Liver (tissue), 9 donors: ENCODE data around the gene KDM4C. TPM values are rescaled to one million over a fixed set of nuclear protein-coding genes. Genes with fewer than 3 reads are reported as not detected.

Experiments used
- DNase-seq: peaks from one replicate; pipeline ENCODE4 v3.0.0-alpha.2; 2017; ENCODE audit warnings: low spot score
- H3K27ac ChIP-seq, 2 donors: one replicate each; pipeline ENCODE4 v1.7.0; 2013; ENCODE audit warnings: inconsistent platforms in 2 of 2, low read length in 2 of 2, control low read depth in 1 of 2, low read depth in 1 of 2, mild to moderate bottlenecking in 1 of 2
- H3K27me3 ChIP-seq, 4 donors: one replicate each; pipeline versions ENCODE4 v1.6.1 to v1.7.0; 2013; ENCODE audit warnings: low read length in 3 of 4, inconsistent platforms in 1 of 4, mild to moderate bottlenecking in 1 of 4, moderate library complexity in 1 of 4; ENCODE audit not compliant: control insufficient read depth in 4 of 4, insufficient read depth in 4 of 4
- H3K36me3 ChIP-seq, 4 donors: one replicate each; pipeline versions ENCODE4 v1.6.1 to v1.7.0; 2013; ENCODE audit warnings: low read length in 3 of 4, mild to moderate bottlenecking in 3 of 4, low read depth in 1 of 4, moderate library complexity in 1 of 4; ENCODE audit not compliant: control insufficient read depth in 4 of 4, insufficient read depth in 3 of 4
- H3K4me1 ChIP-seq, 4 donors: one replicate each; pipeline versions ENCODE4 v1.6.1 to v1.7.0; 2013; ENCODE audit warnings: low read length in 3 of 4, mild to moderate bottlenecking in 3 of 4, moderate library complexity in 1 of 4; ENCODE audit not compliant: control insufficient read depth in 4 of 4, insufficient read depth in 4 of 4
- H3K4me3 ChIP-seq, 3 donors: one replicate each; pipeline versions ENCODE4 v1.6.1 to v1.7.0; 2013; ENCODE audit warnings: low read length in 3 of 3, control low read depth in 1 of 3, low read depth in 1 of 3, mild to moderate bottlenecking in 1 of 3
- H3K9ac ChIP-seq, 2 donors: one replicate each; pipeline ENCODE4 v1.7.0; 2013; ENCODE audit warnings: low read length in 2 of 2, mild to moderate bottlenecking in 2 of 2, moderate library complexity in 2 of 2, control low read depth in 1 of 2, low read depth in 1 of 2
- H3K9me3 ChIP-seq, 4 donors: one replicate each; pipeline versions ENCODE4 v1.6.1 to v1.7.0; 2013; ENCODE audit warnings: low read length in 3 of 4; ENCODE audit not compliant: control insufficient read depth in 4 of 4
- EGR1 ChIP-seq, 2 donors: IDR thresholded peaks; 2 replicates each; pipeline ENCODE4 v1.6.1; 2016 to 2018; ENCODE audit warnings: antibody characterized with exemption in 2 of 2, low read depth in 2 of 2
- FOXA1 ChIP-seq: IDR thresholded peaks from 2 replicates; pipeline ENCODE4 v1.6.1; 2016; ENCODE audit warnings: antibody characterized with exemption
- FOXA2 ChIP-seq: IDR thresholded peaks from 2 replicates; pipeline ENCODE4 v1.6.1; 2016; ENCODE audit warnings: antibody characterized with exemption
- HNF4A ChIP-seq, 2 donors: conservative IDR thresholded peaks; 2 replicates each; pipeline ENCODE4 v1.6.1; 2016; ENCODE audit warnings: antibody characterized with exemption in 2 of 2, mild to moderate bottlenecking in 2 of 2
- HNF4G ChIP-seq: IDR thresholded peaks from 2 replicates; pipeline ENCODE4 v1.6.1; 2016; ENCODE audit warnings: antibody characterized with exemption
- JUND ChIP-seq, 2 donors: IDR thresholded peaks; 2 replicates each; pipeline ENCODE4 v1.6.1; 2016; ENCODE audit warnings: antibody characterized with exemption in 2 of 2
- NR2F2 ChIP-seq: IDR thresholded peaks from 2 replicates; pipeline ENCODE4 v1.6.1; 2016; ENCODE audit warnings: antibody characterized with exemption
- RAD21 ChIP-seq, 2 donors: IDR thresholded peaks; 2 replicates each; pipeline ENCODE4 v1.6.1; 2016; ENCODE audit warnings: antibody characterized with exemption in 2 of 2, mild to moderate bottlenecking in 2 of 2
- RXRA ChIP-seq, 2 donors: IDR thresholded peaks; 2 replicates each; pipeline ENCODE4 v1.6.1; 2017 to 2018; ENCODE audit warnings: antibody characterized with exemption in 2 of 2, mild to moderate bottlenecking in 1 of 2
- SP1 ChIP-seq: IDR thresholded peaks from 2 replicates; pipeline ENCODE4 v1.6.1; 2018; ENCODE audit warnings: antibody characterized with exemption, mild to moderate bottlenecking
- TAF1 ChIP-seq: conservative IDR thresholded peaks from 2 replicates; pipeline ENCODE4 v1.6.1; 2016; ENCODE audit warnings: antibody characterized with exemption, mild to moderate bottlenecking
- YY1 ChIP-seq: IDR thresholded peaks from 2 replicates; pipeline ENCODE4 v1.6.1; 2016; ENCODE audit warnings: antibody characterized with exemption, mild to moderate bottlenecking
- WGBS: extraction: QIAGEN DNeasy Blood & Tissue Kit; methylation state at CpG from one replicate; pipeline ENCODE4 v1.1.7; 2013; 5-methylcytosine and 5-hydroxymethylcytosine counted together
- polyA plus RNA-seq, 2 donors: library from polyadenylated mRNA; stranded (reverse) in 1 of 2; unstranded in 1 of 2; fragments of 200-250 nt in 1 of 2; fragments of >200 nt in 1 of 2; fragmentation: Nextera tagmentation in 1 of 2; extraction: Ambion mirVana in 1 of 2; gene quantifications; one replicate each; pipeline versions ENCODE4 v1.2.1 to v1.2.3, GENCODE V29; 2013 to 2015
- total RNA-seq, 2 donors: library from RNA; depleted of rRNA; stranded (reverse); fragments of >200 nt; gene quantifications; one replicate each; pipeline ENCODE4 v1.2.3, GENCODE V29; 2014
- TF ChIP-seq, protein P1 (sequence below): IDR thresholded peaks from 2 replicates; pipeline ENCODE4 v1.6.1; 2016; ENCODE audit warnings: antibody characterized with exemption
- TF ChIP-seq, protein P2 (sequence below): fragments of 150-350 bp; IDR thresholded peaks from 2 replicates; pipeline ENCODE4 v1.5.1; 2017; ENCODE audit warnings: improper control_type of control experiment, low read depth, low read length; ENCODE audit not compliant: missing input control
- TF ChIP-seq, protein P3 (sequence below): IDR thresholded peaks from 2 replicates; pipeline ENCODE4 v1.6.1; 2016; ENCODE audit warnings: antibody characterized with exemption
- donor health status: healthy.
- donor health status: healthy.
- donor health status: healthy.
- donor health status: healthy.
- donor health status: healthy.

Gene KDM4C
- total and polyA plus RNA-seq, 4 donors, result 4.3 to 40.2 (median 24.0) TPM

DNA sequence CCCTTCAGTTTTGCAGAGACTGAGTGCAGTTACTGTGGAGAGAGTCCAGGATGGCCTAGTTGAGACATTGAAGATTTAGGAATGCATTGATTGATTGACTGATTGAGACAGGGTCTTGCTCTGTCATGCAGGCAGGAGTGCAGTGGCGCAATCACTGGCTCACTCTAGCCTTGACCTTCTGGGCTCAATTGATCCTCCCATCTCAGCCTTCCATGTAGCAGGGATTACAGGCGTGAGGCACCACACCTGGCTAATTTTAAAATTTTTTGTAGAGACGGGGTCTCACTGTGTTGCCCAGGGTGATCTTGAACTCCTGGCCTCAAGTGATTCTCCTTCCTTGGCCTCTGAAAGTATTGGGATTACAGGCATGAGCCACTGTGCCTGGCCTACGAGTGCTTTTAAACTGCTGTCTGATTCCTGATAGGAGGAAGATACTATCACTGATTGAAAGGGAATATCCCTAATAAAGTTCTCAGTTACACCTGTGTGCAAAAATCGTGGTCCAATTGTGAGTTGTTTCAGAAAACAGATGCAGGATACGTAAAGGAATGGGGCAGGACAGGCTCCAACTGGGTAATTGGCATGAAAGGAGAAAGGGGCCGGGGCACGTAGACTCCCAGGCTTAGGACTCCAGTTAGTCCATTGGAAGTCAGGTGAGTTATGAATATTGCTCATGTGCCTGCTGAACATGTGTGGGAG, 87.5 kb downstream of the KDM4C start:
- Histone ChIP-seq H3K36me3 (peaks cover 3 to 6% (median 4%) of the 10 kb centered on the region in 4 donors), H3K27ac (no peak overlapping the region)
- 98% methylated on average over 8 of the region's 8 CpGs for WGBS

DNA sequence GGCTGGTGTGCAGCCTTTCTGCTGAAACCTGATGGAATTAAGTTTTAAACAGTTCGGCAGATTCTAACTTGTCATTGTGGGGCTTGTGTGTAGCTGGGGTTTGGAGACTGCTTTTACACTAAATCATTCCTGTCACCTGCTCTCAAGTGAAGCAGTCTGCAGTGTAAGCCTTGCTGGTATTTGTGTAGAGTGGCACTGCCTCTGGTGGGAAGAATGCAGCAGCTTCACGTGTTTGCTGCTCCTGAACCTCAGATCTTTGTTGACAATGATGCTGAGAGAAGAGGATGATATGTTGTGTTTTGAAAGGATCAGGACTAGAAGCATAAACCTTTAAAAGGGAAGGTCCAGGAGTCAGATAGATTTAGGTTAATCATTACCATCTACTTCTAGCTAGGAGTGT, 88.1 kb downstream of the KDM4C start:
- no peak overlapping the region for H3K4me3 ChIP-seq
- no peaks in the 10 kb centered on the region for H3K9me3 ChIP-seq
- no peak overlapping the region for H3K9ac ChIP-seq
- H3K4me1 ChIP-seq, result no peaks in the 10 kb centered on the region
- DNase-seq, result no peak
- no peak for TF ChIP-seq SP1
- TF ChIP-seq RXRA (IDR thresholded peaks at IDR 0.05), result no peak
- TF ChIP-seq HNF4G, result no peak
- no peak for TF ChIP-seq JUND (IDR thresholded peaks at IDR 0.05)
- no peak for TF ChIP-seq FOXA2
- TF ChIP-seq HNF4A (conservative IDR thresholded peaks at IDR 0.05), result no peak
- TF ChIP-seq EGR1 (IDR thresholded peaks at IDR 0.05; ENCODE audit: low read depth in 2 of 2), result no peak
- TF ChIP-seq, protein P1, sequence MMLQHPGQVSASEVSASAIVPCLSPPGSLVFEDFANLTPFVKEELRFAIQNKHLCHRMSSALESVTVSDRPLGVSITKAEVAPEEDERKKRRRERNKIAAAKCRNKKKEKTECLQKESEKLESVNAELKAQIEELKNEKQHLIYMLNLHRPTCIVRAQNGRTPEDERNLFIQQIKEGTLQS, result no peak
- TF ChIP-seq, protein P2, sequence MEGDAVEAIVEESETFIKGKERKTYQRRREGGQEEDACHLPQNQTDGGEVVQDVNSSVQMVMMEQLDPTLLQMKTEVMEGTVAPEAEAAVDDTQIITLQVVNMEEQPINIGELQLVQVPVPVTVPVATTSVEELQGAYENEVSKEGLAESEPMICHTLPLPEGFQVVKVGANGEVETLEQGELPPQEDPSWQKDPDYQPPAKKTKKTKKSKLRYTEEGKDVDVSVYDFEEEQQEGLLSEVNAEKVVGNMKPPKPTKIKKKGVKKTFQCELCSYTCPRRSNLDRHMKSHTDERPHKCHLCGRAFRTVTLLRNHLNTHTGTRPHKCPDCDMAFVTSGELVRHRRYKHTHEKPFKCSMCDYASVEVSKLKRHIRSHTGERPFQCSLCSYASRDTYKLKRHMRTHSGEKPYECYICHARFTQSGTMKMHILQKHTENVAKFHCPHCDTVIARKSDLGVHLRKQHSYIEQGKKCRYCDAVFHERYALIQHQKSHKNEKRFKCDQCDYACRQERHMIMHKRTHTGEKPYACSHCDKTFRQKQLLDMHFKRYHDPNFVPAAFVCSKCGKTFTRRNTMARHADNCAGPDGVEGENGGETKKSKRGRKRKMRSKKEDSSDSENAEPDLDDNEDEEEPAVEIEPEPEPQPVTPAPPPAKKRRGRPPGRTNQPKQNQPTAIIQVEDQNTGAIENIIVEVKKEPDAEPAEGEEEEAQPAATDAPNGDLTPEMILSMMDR, result peak; percentile 28
- no peak for TF ChIP-seq TAF1
- TF ChIP-seq, protein P3, sequence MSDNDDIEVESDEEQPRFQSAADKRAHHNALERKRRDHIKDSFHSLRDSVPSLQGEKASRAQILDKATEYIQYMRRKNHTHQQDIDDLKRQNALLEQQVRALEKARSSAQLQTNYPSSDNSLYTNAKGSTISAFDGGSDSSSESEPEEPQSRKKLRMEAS, result no peak
- TF ChIP-seq RAD21 (IDR thresholded peaks at IDR 0.05), result peak; percentile 52 to 68
- TF ChIP-seq YY1, result no peak
- WGBS, result 64% methylated on average over 2 of the region's 2 CpGs
- H3K27ac ChIP-seq, result no peak overlapping the region
- peaks cover 3 to 6% (median 4%) of the 10 kb centered on the region in 4 donors for H3K36me3 ChIP-seq
- H3K27me3 ChIP-seq, result no peaks in the 10 kb centered on the region

More for the DNA sequence above, 87.5 kb downstream of the KDM4C start:
- TF ChIP-seq HNF4A (conservative IDR thresholded peaks at IDR 0.05) (peak in 1 of 2 donors; percentile 16), JUND (IDR thresholded peaks at IDR 0.05) (no peak)
- H3K9me3 ChIP-seq, result no peaks in the 10 kb centered on the region
- no peaks in the 10 kb centered on the region for H3K27me3 ChIP-seq
- no peaks in the 10 kb centered on the region for H3K4me1 ChIP-seq
- no peak for DNase-seq
- no peak overlapping the region for H3K9ac ChIP-seq
- no peak overlapping the region for H3K4me3 ChIP-seq

DNA sequence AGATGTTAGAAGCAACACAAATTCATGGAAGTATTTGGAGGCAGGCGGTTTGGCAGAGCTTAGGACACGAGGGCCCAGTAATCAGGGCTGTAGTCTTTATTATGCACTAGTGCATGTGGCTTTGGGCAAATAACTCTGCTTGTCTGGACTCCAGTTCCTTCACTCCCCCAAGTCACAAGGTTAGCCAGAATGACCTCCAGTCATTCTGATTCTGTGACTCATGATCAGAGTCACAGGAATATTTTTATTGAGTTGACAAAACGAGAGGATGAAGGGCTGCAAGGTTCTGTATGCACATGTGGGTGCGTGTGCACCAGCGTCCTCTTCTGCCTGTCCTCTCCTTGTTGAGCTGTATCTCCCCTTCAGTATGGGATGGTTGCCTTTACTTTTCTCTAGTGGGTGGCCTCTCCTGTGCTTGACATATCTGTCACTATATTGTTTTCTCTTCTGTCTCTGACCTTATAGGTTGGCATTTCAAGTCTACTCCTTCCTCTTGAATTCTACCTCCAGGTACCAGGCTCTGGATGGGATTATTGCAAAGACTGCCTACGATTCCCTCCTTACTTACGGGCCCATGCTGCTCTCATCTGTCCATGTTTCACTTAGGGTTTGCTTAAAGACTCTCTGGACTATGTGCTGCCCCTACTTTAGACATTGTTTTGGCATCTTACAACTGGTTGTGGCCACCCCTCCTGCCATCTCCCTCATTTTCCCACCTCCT, 94.6 kb downstream of the KDM4C start:
- no peak for DNase-seq
- no peak overlapping the region for H3K27ac ChIP-seq
- no peaks in the 10 kb centered on the region for H3K4me1 ChIP-seq
- 96% methylated on average over 7 of the region's 7 CpGs for WGBS
- no peaks in the 10 kb centered on the region for H3K27me3 ChIP-seq
- H3K9me3 ChIP-seq, result no peaks in the 10 kb centered on the region
- H3K4me3 ChIP-seq, result no peak overlapping the region
- TF ChIP-seq, protein P1, result no peak
- TF ChIP-seq HNF4A (conservative IDR thresholded peaks at IDR 0.05), result no peak
- TF ChIP-seq EGR1 (IDR thresholded peaks at IDR 0.05; ENCODE audit: low read depth in 2 of 2), result no peak
- TF ChIP-seq SP1, result no peak
- no peak for TF ChIP-seq TAF1
- TF ChIP-seq FOXA1, result no peak
- TF ChIP-seq NR2F2, result no peak
- no peak overlapping the region for H3K9ac ChIP-seq
- H3K36me3 ChIP-seq, result peaks cover 9 to 11% (median 9%) of the 10 kb centered on the region in 4 donors
